Thyroid gland (tissue), 4 donors: Measurements from ENCODE around the gene BFSP1.

ENCODE experiments used
- CTCF ChIP-seq, 6 experiments: fragments of 200-600 bp in 3 of 6; fragments of 450-650 bp in 3 of 6; sonication (generic) in 3 of 6; IDR thresholded peaks; one replicate each; pipeline ENCODE4 v1.5.1; 2016 to 2019; ENCODE audit warnings: antibody characterized with exemption in 6 of 6, mild to moderate bottlenecking in 2 of 6, inconsistent platforms in 1 of 6, moderate library complexity in 1 of 6
- POLR2A ChIP-seq, 2 donors: fragments of 450-650 bp; IDR thresholded peaks; one replicate each; pipeline ENCODE4 v1.6.1; 2017; ENCODE audit warnings: antibody characterized with exemption in 2 of 2, mild to moderate bottlenecking in 2 of 2, moderate library complexity in 1 of 2

- TF ChIP-seq CTCF (IDR thresholded peaks at IDR 0.05) (no peak), POLR2A (IDR thresholded peaks at IDR 0.05) (no peak)
Measured at GRCh38 chr20:17482536-17482935, 48.6 kb downstream of the BFSP1 start.
